B cell (primary cell): ENCODE measurements around the gene NAT8.

Source experiments
- CTCF ChIP-seq: fragments of 200-600 bp; IDR thresholded peaks from one replicate; pipeline ENCODE4 v1.8.0; 2022; ENCODE audit warnings: antibody characterized with exemption, mild to moderate bottlenecking
- EZH2 ChIP-seq: IDR thresholded peaks from 2 replicates; pipeline ENCODE4 v1.6.1; 2012; ENCODE audit warnings: borderline replicate concordance, low read depth, mild to moderate bottlenecking, moderate library complexity, low read length; ENCODE audit not compliant: insufficient read depth, poor library complexity, severe bottlenecking

DNA sequence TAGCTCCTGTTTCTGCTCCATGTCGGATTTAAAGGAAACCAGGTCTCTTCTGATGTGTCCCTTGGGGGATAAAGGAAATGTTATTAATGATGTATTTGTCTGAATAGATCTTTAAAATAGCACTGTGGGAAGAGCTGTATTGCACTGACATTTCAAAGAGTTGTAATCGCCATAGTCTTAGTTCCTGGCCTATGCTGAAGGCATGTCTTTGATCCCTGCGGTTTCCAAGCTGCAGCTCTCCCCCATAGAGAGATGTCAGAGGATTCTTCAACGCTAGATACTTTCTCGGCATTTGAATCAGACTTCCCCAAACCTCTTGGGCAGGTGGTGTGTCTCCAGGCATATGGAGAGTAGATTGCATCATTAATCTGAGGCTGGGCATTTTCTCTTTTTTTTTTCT lies 40.4 kb downstream of the NAT8 start:
- TF ChIP-seq CTCF, result no peak
- TF ChIP-seq EZH2, result no peak
